Measurements from ENCODE around the gene CHRM2.

DNA sequence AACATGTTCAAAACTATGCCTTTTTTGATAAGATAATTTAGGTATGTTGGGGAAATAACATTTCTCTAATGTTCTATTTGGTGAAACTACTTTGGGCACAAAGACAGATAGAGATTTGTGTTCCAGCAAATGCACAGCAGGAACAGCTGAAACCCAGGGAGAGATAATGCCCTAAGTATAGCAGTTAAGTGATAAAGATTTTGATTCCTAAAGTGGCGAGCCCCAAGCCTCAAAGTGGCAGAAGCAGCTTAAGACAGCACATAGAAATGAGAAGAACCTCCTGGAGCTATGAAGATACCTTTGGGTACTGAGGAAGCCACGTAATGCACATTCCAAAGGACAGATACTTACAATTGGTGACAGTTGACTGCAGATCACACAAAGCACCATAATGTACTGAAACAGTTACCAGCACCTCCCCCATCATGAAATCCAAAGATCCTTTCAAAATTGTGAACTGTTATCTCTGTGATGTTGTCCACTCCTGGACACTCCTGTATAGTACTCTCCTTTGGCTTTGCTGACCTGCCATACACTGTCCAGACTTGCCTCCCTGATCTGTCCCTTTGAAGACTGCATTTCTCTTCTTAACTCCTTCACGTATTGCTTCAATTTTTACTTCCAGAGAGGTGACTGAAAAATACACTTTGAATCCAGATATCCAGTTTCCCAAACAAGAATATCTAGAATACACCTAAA lies 62.9 kb downstream of the CHRM2 start:
- TF ChIP-seq EZH2 (IDR thresholded peaks at IDR 0.05) = no peak
- TF ChIP-seq, protein P1, sequence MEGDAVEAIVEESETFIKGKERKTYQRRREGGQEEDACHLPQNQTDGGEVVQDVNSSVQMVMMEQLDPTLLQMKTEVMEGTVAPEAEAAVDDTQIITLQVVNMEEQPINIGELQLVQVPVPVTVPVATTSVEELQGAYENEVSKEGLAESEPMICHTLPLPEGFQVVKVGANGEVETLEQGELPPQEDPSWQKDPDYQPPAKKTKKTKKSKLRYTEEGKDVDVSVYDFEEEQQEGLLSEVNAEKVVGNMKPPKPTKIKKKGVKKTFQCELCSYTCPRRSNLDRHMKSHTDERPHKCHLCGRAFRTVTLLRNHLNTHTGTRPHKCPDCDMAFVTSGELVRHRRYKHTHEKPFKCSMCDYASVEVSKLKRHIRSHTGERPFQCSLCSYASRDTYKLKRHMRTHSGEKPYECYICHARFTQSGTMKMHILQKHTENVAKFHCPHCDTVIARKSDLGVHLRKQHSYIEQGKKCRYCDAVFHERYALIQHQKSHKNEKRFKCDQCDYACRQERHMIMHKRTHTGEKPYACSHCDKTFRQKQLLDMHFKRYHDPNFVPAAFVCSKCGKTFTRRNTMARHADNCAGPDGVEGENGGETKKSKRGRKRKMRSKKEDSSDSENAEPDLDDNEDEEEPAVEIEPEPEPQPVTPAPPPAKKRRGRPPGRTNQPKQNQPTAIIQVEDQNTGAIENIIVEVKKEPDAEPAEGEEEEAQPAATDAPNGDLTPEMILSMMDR (IDR thresholded peaks at IDR 0.05) = no peak
